Fibroblast of upper back skin (primary cell): ENCODE results near the gene PNMA6E.

Experiments
- DNase-seq: peaks from one replicate; pipeline ENCODE4 v3.0.0-alpha.2; 2013

PNMA6E gene

GRCh38 chrX:153401133-153401764 is at the start of gene PNMA6E:
PNMA6E (minus strand) TSS chrX:153401350; CDS start chrX:153398849, 2,501 bp downstream.
- DNase-seq: no peak

GRCh38 chrX:153450949-153451277 is 49.8 kb upstream of the PNMA6E start:
- no peak for DNase-seq

GRCh38 chrX:153450114-153450948 is 49.2 kb upstream of the PNMA6E start:
- no peak for DNase-seq

- no peak for DNase-seq
Observed at GRCh38 chrX:153449368-153450113, 48.4 kb upstream of the PNMA6E start.

- no peak for DNase-seq
Observed at GRCh38 chrX:153448556-153449367, 47.6 kb upstream of the PNMA6E start.

GRCh38 chrX:153447581-153447960 is 46.4 kb upstream of the PNMA6E start:
- no peak for DNase-seq

GRCh38 chrX:153446950-153447580 is 45.9 kb upstream of the PNMA6E start:
- no peak for DNase-seq

- no peak for DNase-seq
Observed at GRCh38 chrX:153446636-153446936, 45.4 kb upstream of the PNMA6E start.

- DNase-seq: no peak
Observed at GRCh38 chrX:153445856-153446635, 44.9 kb upstream of the PNMA6E start, which contains the start of gene TREX2. TREX2 (minus strand) TSS chrX:153446056; CDS start chrX:153445430, 626 bp downstream.

GRCh38 chrX:153445106-153445855 is 44.1 kb upstream of the PNMA6E start:
- no peak for DNase-seq

- DNase-seq: no peak
Observed at GRCh38 chrX:153444333-153445011, 43.3 kb upstream of the PNMA6E start.

GRCh38 chrX:153443476-153444332 is 42.6 kb upstream of the PNMA6E start:
- no peak for DNase-seq

GRCh38 chrX:153442463-153442862 is 41.3 kb upstream of the PNMA6E start:
- DNase-seq: no peak

- no peak for DNase-seq
Observed at GRCh38 chrX:153441981-153442380, 40.8 kb upstream of the PNMA6E start.

GRCh38 chrX:153441296-153441695 is 40.1 kb upstream of the PNMA6E start:
- DNase-seq: no peak

- DNase-seq: no peak
Observed at GRCh38 chrX:153440556-153441135, 39.5 kb upstream of the PNMA6E start.

GRCh38 chrX:153439977-153440376 is 38.8 kb upstream of the PNMA6E start:
- DNase-seq: no peak

- DNase-seq: peak; percentile 23
Observed at GRCh38 chrX:153438532-153438931, 37.4 kb upstream of the PNMA6E start.

GRCh38 chrX:153435845-153436244 is 34.7 kb upstream of the PNMA6E start:
- DNase-seq: no peak
